ENCODE results near the gene GNG13. TPM values are rescaled to one million over a fixed set of nuclear protein-coding genes. Genes with fewer than 3 reads are reported as not detected.
A peak's percentile ranks its signal among the peaks of the same experiment; 100 is the strongest.

The GNG13 gene
- total and polyA plus RNA-seq, 2 experiments from 2014 or later, result not detected

- H3K9ac ChIP-seq, result no peak overlapping the region
- H3K36me3 ChIP-seq (ENCODE audit: low read depth), result no peaks in the 10 kb centered on the region
These were observed 34.3 kb downstream of the GNG13 start for GRCh38 chr16:766008-766819.

GRCh38 chr16:765488-765865 lies 35.1 kb downstream of the GNG13 start:
- in situ Hi-C loops (cut with MboI), result no loop called here
- H3K9me2 ChIP-seq (ENCODE audit: insufficient read depth), result no peaks in the 10 kb centered on the region
- TF ChIP-seq EZH2phosphoT487 (IDR thresholded peaks at IDR 0.05; ENCODE audit: insufficient read depth, low read depth) (no peak), EZH2 (IDR thresholded peaks at IDR 0.05; ENCODE audit: insufficient read depth, poor library complexity, severe bottlenecking) (no peak)
- H3F3A ChIP-seq (ENCODE audit: insufficient read depth), result no peaks in the 10 kb centered on the region
- H3K79me2 ChIP-seq (ENCODE audit: insufficient read depth), result no peaks in the 10 kb centered on the region
- DNase-seq, result no peak
- no peaks in the 10 kb centered on the region for H3K36me3 ChIP-seq (ENCODE audit: low read depth)
- no peak overlapping the region for H3K4me2 ChIP-seq (ENCODE audit: unreplicated experiment)
- no peaks in the 10 kb centered on the region for H3K4me1 ChIP-seq (ENCODE audit: insufficient read depth)
- no peak overlapping the region for H3K4me3 ChIP-seq
- H3K9me3 ChIP-seq (ENCODE audit: low read depth), result no peaks in the 10 kb centered on the region
- WGBS, 2 experiments (ENCODE audit: low coverage in 1 of 2, low lambda C conversion rate in 2 of 2, missing lambda C conversion rate in 2 of 2), result 85 to 91% methylated on average over 7 to 29 of the region's 29 CpGs
- H3K27ac ChIP-seq, result no peak overlapping the region
- no peak overlapping the region for H2AFZ ChIP-seq
- H3K9ac ChIP-seq, result no peak overlapping the region
- H4K20me1 ChIP-seq (ENCODE audit: insufficient read depth), result no peaks in the 10 kb centered on the region
- no peaks in the 10 kb centered on the region for H3K27me3 ChIP-seq (replicated peaks; ENCODE audit: insufficient read depth)

More at GRCh38 chr16:766008-766819, 34.3 kb downstream of the GNG13 start:
- no peak overlapping the region for H3K4me3 ChIP-seq
- H3K27ac ChIP-seq, result no peak overlapping the region
- no peaks in the 10 kb centered on the region for H3K27me3 ChIP-seq (replicated peaks; ENCODE audit: insufficient read depth)
- no peaks in the 10 kb centered on the region for H3K9me3 ChIP-seq (ENCODE audit: low read depth)
- no peak overlapping the region for H3K4me2 ChIP-seq (ENCODE audit: unreplicated experiment)
- H2AFZ ChIP-seq, result no peak overlapping the region
- no peaks in the 10 kb centered on the region for H3K4me1 ChIP-seq (ENCODE audit: insufficient read depth)
- peak; percentile 29 for DNase-seq
- in situ Hi-C loops (cut with MboI), result no loop called here
- WGBS, 2 experiments (ENCODE audit: low coverage in 1 of 2, low lambda C conversion rate in 2 of 2, missing lambda C conversion rate in 2 of 2), result 55 to 62% methylated on average over 25 to 29 of the region's 29 CpGs
- no peaks in the 10 kb centered on the region for H3F3A ChIP-seq (ENCODE audit: insufficient read depth)
- TF ChIP-seq EZH2 (IDR thresholded peaks at IDR 0.05; ENCODE audit: insufficient read depth, poor library complexity, severe bottlenecking) (no peak), EZH2phosphoT487 (IDR thresholded peaks at IDR 0.05; ENCODE audit: insufficient read depth, low read depth) (no peak)
- H3K79me2 ChIP-seq (ENCODE audit: insufficient read depth), result no peaks in the 10 kb centered on the region
- H4K20me1 ChIP-seq (ENCODE audit: insufficient read depth), result no peaks in the 10 kb centered on the region
- H3K9me2 ChIP-seq (ENCODE audit: insufficient read depth), result no peaks in the 10 kb centered on the region

GRCh38 chr16:764848-765487 lies 35.6 kb downstream of the GNG13 start:
- in situ Hi-C loops (cut with MboI), result no loop called here
- Histone ChIP-seq H2AFZ (no peak overlapping the region), H3K9me3 (ENCODE audit: low read depth) (no peaks in the 10 kb centered on the region), H3K79me2 (ENCODE audit: insufficient read depth) (no peaks in the 10 kb centered on the region), H3K27ac (no peak overlapping the region), H3K4me1 (ENCODE audit: insufficient read depth) (no peaks in the 10 kb centered on the region), H3K4me3 (no peak overlapping the region), H3K27me3 (replicated peaks; ENCODE audit: insufficient read depth) (no peaks in the 10 kb centered on the region), H3K9ac (no peak overlapping the region), H3F3A (ENCODE audit: insufficient read depth) (no peaks in the 10 kb centered on the region), H3K4me2 (ENCODE audit: unreplicated experiment) (no peak overlapping the region), H4K20me1 (ENCODE audit: insufficient read depth) (no peaks in the 10 kb centered on the region), H3K36me3 (ENCODE audit: low read depth) (no peaks in the 10 kb centered on the region), H3K9me2 (ENCODE audit: insufficient read depth) (no peaks in the 10 kb centered on the region)
- no peak for TF ChIP-seq EZH2 (IDR thresholded peaks at IDR 0.05; ENCODE audit: insufficient read depth, poor library complexity, severe bottlenecking)
- no peak for TF ChIP-seq EZH2phosphoT487 (IDR thresholded peaks at IDR 0.05; ENCODE audit: insufficient read depth, low read depth)
- DNase-seq, result no peak
- 59 to 62% methylated on average over 14 to 35 of the region's 38 CpGs for WGBS, 2 experiments (ENCODE audit: low coverage in 1 of 2, low lambda C conversion rate in 2 of 2, missing lambda C conversion rate in 2 of 2)

GRCh38 chr16:764184-764750 lies 36.3 kb downstream of the GNG13 start:
- Histone ChIP-seq H3K9me2 (ENCODE audit: insufficient read depth) (no peaks in the 10 kb centered on the region), H3K36me3 (ENCODE audit: low read depth) (no peaks in the 10 kb centered on the region), H3K4me2 (ENCODE audit: unreplicated experiment) (no peak overlapping the region), H3K4me1 (ENCODE audit: insufficient read depth) (no peaks in the 10 kb centered on the region), H3K27me3 (replicated peaks; ENCODE audit: insufficient read depth) (no peaks in the 10 kb centered on the region), H3K9ac (no peak overlapping the region), H2AFZ (no peak overlapping the region), H3K9me3 (ENCODE audit: low read depth) (no peaks in the 10 kb centered on the region), H4K20me1 (ENCODE audit: insufficient read depth) (no peaks in the 10 kb centered on the region), H3K79me2 (ENCODE audit: insufficient read depth) (no peaks in the 10 kb centered on the region), H3K27ac (no peak overlapping the region), H3F3A (ENCODE audit: insufficient read depth) (no peaks in the 10 kb centered on the region), H3K4me3 (no peak overlapping the region)
- DNase-seq, result no peak
- TF ChIP-seq EZH2 (IDR thresholded peaks at IDR 0.05; ENCODE audit: insufficient read depth, poor library complexity, severe bottlenecking) (no peak), EZH2phosphoT487 (IDR thresholded peaks at IDR 0.05; ENCODE audit: insufficient read depth, low read depth) (no peak)
- WGBS, 2 experiments (ENCODE audit: low coverage in 1 of 2, low lambda C conversion rate in 2 of 2, missing lambda C conversion rate in 2 of 2), result 53 to 67% methylated on average over 15 to 18 of the region's 20 CpGs
- in situ Hi-C loops (cut with MboI), result no loop called here
